NCI-H2107 treated with DMSO at 0.1 percent for 48 hours (cell line): ENCODE data around the gene ULK4.
"Not testable (repeated sequence)": the region's sequence is repeated elsewhere in the genome, so short reads cannot be mapped to it uniquely, and the experiment has no call there.

Source experiments
- DNase-seq: peaks from one replicate; lab custom pipeline; 2025; ENCODE audit not compliant: unreplicated experiment; lab: John Stamatoyannopoulos, UW

ULK4 gene

DNA sequence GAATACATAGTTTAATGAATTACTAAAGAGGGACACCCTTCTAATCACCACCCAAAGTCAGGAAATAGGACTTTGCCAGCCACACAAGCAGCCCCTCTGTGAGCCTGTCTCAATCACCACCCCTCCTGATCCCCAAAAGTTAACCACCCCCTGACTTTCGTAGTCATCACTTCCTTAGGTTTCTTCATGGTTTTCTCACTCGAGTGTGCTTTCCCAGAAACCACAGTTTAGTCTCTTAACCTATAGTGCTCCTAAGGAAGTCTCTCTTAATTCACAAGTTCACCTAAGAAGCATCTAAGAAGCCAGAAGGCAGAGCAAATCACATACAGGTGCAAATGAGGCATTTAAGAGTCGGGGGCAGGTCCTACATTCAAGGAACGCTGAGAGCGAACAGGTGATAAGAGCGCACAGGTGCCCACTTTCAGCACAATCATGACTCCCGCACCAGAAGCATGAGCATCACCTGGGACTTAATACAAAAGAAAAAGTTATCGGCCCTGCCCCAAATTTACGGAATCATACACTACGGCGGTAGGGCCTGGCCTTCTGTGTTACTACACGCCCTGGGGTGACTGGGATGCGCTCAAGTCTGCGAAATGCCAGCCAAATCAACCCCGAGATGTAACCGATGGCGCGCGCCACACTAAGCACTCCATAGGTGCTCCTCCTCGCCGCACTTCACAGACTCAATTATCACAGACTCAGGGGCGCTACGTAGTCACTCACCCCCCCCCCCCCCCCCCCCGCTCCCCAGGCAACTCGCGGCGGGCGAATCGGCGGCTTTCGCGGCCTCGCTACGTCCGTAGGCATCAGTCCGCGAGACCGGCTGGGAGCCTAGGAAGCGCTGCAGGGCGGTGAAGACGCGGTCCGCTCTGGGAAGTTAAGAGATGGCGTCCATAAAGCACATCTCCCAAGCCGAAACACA is 815 bp downstream of the ULK4 start:
- DNase-seq: no peak

DNA sequence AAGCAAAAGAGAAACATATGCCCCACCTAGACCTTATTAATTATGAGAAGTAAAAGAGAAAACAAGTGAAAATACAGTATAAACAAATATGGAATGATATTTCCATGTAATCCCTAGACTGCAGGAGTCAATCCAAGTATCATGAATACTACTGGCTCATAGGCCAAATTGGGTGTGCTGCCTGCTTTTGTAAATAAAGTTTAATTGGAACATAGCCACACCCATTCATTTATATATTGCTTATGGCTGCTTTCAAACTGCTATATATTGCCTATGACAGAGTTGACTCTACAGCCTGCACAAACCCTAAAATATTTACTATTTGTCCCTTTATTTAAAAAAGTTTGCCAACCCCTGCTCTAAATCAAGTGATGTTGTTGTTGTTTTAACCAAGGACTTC is 5.3 kb downstream of the ULK4 start:
- DNase-seq: no peak

GRCh38 chr3:41955192-41955591 is 6.7 kb downstream of the ULK4 start:
- DNase-seq: no peak

DNA sequence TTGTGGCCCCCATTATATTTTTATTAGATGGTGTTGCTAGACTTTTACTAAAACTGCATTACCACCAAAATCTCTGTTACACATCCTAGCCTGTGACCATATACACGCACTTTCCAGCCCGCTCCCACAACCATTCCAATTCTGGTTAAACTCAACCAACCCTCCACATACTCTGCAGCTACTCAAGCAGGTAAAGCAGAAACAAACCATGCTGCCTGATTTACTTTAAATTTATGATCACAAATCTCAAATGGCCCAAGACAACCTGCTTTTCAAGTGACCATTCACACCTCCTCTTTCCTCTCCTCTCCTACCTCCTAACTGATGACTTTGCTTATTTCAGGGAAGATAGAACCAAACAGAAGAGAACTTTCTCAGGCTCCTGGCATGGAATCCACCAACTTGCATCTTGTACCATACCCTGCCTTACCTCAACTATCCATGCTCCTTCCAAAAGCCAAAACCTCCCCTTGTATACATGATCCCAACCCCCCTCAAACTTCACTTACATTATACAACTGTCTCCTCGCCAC is 18.5 kb downstream of the ULK4 start:
- DNase-seq: no peak

GRCh38 chr3:41940393-41940792 is 21.5 kb downstream of the ULK4 start:
- no peak for DNase-seq

GRCh38 chr3:41936384-41936783 is 25.5 kb downstream of the ULK4 start:
- DNase-seq: no peak

GRCh38 chr3:41933154-41933676 is 28.7 kb downstream of the ULK4 start:
- DNase-seq: no peak

GRCh38 chr3:41932464-41932863 is 29.4 kb downstream of the ULK4 start:
- DNase-seq: no peak

DNA sequence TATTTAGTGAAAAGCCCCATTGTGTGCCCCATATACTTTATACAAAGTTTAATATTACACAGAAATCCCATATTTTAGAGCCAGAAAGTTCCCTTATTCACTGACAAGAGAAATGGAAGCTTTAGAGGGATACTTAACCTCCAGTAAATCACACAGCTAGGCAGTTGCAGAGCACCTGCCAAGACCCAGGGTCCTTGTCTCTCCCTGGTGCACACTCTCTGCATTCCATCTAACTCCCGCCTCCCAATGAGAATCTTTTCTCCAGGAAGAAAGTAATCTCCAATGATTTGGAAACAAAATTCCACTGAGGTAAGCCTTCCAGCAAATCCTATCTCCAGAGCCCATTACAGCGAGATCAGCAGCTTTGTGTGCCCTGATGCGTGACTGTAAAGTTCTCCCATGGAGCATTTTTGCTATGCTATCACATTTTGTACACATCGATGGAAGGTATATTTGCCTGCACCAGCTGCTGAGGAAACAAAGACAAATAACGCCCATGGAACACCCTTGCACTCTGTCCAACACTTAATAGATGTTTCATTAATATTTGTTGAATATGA is 41.4 kb downstream of the ULK4 start:
- no peak for DNase-seq

DNA sequence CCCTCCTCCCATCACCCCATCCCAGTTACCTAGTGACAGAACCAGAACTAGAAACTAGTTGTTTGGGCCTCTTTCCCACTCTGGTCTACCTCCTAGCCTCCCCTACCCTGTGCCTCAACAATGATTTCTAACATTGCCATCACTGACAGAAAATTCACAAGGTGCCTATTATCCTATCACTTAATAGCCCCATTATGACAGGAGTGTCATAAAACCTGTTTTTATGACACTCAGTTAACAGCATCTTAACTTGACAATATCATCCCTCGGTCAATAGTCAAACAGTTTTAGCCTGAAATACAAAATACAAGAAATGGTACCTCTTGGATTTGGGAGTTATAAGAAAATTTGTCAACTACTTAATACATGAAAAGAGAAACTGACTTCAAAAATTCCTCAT is 46.5 kb downstream of the ULK4 start:
- no peak for DNase-seq

DNA sequence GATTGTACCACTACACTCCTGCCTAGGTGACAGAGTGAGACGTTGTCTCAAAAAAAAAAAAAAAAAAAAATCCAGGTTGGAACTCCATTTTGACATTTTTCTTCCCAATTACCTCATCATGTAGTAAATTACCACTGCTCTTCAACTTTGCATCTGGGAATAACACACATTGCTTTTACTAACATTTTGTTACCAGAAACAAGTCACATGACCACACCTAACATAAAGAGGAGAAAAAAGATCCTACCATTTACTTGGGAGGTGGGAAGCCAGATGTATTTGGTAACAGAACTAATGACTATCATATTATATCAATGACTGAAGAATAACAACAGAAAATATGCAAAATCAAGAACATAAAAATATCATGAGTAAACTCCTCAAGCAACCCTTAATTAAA is 49.6 kb downstream of the ULK4 start:
- no peak for DNase-seq

DNA sequence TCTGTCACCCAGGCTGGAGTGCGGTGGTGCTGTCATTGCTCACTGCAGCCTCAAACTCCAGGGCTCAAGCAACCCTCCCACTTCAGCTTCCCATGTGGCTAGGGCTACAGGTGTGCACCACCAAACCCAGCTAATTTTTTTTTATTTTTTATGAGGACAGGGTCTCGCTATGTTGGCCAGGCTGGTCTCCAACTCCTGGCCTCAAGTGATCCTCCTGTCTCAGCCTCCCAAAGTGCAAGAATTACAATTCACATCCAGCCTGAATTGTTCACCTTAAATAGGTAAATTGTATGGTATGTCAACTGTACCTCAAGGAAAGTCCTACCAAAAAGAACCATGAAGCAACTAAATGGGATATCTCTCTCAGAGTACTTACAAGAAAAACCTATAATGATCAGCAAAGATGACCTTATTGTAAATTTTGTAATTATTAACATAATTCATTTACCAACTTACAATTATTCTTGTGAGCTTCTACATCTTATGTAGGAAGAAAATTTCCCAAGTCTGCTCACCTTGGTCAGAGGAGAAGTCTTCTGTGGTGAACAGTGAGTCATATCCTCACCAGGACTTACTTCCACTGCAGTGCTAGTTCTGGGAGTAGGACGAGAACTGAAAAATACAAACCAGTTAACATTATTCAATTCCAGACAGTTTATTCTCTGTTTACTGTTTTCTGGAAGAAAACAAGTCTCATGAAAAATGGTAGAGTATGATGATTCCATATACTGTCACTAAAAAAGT is 54.4 kb downstream of the ULK4 start:
- DNase-seq: no peak

DNA sequence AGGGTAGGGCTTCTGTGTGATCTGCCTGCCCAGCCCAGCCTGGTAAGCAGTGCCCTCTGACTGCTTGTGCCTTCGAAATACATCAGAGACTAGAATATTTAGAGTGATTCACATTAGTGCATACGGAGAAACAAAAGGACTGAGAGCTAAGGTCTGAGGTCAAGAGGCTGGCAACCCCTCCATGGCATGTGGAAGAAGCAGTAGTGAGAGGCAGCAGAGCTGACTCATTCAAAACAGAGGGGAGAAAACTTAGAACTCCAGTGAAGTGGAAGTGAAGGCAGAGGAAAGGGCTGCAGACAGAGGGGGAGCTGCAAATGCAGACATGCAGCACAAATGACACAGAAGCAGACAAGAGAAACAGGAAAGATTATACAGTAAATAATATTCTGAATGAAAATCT is 61.6 kb downstream of the ULK4 start:
- DNase-seq: no peak

DNA sequence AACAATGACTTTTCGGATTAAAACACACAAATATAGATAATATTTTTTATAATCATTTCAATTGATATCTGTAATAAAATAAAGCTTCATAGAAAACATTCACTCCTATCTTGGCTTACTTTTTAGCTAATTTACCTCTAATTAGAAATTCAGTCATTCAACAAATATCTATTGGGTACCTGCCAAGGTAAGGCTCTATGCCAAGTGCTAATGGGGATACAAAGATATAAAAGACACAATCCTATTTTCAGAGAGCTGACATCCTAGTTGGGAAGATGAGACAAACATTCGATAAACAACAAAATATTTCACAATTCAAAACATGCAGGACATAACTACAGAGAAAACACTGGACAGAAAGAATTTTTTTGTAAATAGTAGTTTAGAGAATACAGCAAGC is 63.3 kb downstream of the ULK4 start:
- no peak for DNase-seq

DNA sequence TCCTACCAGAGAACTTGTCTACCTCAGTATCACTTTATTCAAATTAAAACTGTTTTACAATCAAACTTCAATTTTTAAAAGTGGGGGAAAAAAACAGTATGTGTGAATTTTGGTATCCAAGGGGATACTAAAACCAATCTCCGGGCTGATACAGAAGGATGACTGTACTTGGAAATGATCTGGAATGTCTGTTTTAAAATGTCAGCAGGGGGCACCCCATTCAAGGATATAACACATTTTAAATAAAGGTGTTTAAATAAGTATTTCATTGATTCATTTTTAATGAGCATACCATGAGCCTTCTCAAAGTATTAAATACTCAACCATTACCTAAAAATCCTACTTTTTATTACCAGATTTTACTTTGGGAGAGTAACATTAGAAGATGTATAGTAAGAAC is 67.9 kb downstream of the ULK4 start:
- peak; percentile 5 for DNase-seq

GRCh38 chr3:41888368-41889076 is 73.4 kb downstream of the ULK4 start:
- no peak for DNase-seq

GRCh38 chr3:41882956-41883355 is 78.9 kb downstream of the ULK4 start:
- no peak for DNase-seq

DNA sequence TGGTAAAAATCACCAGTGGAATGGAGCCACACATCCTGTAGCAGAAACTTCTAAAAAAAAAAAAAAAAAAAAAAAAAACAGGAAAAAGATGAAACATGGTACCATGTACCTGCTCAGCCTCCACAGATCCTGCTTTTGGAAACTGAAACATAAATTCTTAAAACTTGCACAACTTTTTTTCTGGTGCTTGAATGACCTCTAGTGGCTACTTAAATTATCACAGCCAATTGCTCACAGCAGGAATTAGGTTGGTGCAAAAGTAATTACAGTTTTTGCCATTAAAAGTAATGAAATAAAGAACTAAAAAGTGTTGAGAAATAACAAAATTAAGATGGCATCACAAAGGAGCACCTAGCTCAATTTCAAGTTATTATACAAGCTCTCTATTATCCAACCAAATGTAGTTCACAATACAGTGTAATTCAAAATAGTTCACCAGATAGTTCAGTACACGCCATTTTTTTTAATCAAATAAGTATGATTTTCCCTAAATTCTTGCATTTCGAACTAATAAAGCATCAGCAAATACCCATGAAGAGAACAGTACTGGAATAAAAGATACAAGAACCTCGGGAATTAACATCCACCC is 80.6 kb downstream of the ULK4 start:
- DNase-seq: no peak

- DNase-seq: no peak
Measured at GRCh38 chr3:41880387-41880786, 81.5 kb downstream of the ULK4 start.

GRCh38 chr3:41877741-41878140 is 84.2 kb downstream of the ULK4 start:
- not testable (repeated sequence) for DNase-seq
